ENCODE results near the gene C1orf21.

C1orf21 gene

GRCh38 chr1:184624051-184624450 is 237.2 kb downstream of the C1orf21 start:
- CTCF ChIA-PET: interaction anchor here (0.9 to 1.3 kb wide), 2 partner anchors 11 to 40 kb away, joined by 3 to 8 read pairs; no protein-coding TSS in a partner anchor
- TF ChIP-seq CTCF (IDR thresholded peaks at IDR 0.05; ENCODE audit: control extremely low read depth, extremely low read depth, low read depth, missing control alignments): no peak
- POLR2A ChIA-PET: no interaction called here
- no peak for DNase-seq (ENCODE audit: extremely low spot score)

- DNase-seq (ENCODE audit: extremely low spot score): no peak
- CTCF ChIA-PET: interaction anchor here (1.3 kb wide), 1 partner anchor 39 kb away, joined by 8 read pairs; no protein-coding TSS in a partner anchor
- TF ChIP-seq CTCF (IDR thresholded peaks at IDR 0.05; ENCODE audit: control extremely low read depth, extremely low read depth, low read depth, missing control alignments): no peak
- POLR2A ChIA-PET: no interaction called here
Observed at GRCh38 chr1:184624626-184625025, 237.8 kb downstream of the C1orf21 start.

- DNase-seq (ENCODE audit: extremely low spot score): no peak
- ChIA-PET CTCF (no interaction called here), POLR2A (no interaction called here)
- TF ChIP-seq CTCF (IDR thresholded peaks at IDR 0.05; ENCODE audit: control extremely low read depth, extremely low read depth, low read depth, missing control alignments): no peak
Observed at GRCh38 chr1:184625271-184625670, 238.4 kb downstream of the C1orf21 start.

GRCh38 chr1:184626076-184627006 is 239.5 kb downstream of the C1orf21 start:
- TF ChIP-seq CTCF (IDR thresholded peaks at IDR 0.05; ENCODE audit: control extremely low read depth, extremely low read depth, low read depth, missing control alignments): no peak
- no peak for DNase-seq (ENCODE audit: extremely low spot score)
- ChIA-PET CTCF (no interaction called here), POLR2A (no interaction called here)

- POLR2A ChIA-PET: no interaction called here
- DNase-seq (ENCODE audit: extremely low spot score): no peak
- no peak for TF ChIP-seq CTCF (IDR thresholded peaks at IDR 0.05; ENCODE audit: control extremely low read depth, extremely low read depth, low read depth, missing control alignments)
- CTCF ChIA-PET: no interaction called here
Observed at GRCh38 chr1:184627007-184627341, 240.1 kb downstream of the C1orf21 start.

- ChIA-PET CTCF (interaction anchor here (2.0 kb wide), 1 partner anchor 35 kb away, joined by 8 read pairs; no protein-coding TSS in a partner anchor), POLR2A (no interaction called here)
- no peak for DNase-seq (ENCODE audit: extremely low spot score)
- no peak for TF ChIP-seq CTCF (IDR thresholded peaks at IDR 0.05; ENCODE audit: control extremely low read depth, extremely low read depth, low read depth, missing control alignments)
Observed at GRCh38 chr1:184629266-184629665, 242.4 kb downstream of the C1orf21 start.
